Stimulated activated CD8-positive, alpha-beta memory T cell treated with anti-CD3 and anti-CD28 coated beads, Interleukin-2, amount 100 ng/mL, for 48 hours (primary cell): Measurements from ENCODE around the gene CTNND2.

Experiments
- DNase-seq, 2 donors: peaks; one replicate each; pipeline ENCODE4 v3.0.0-alpha.2; 2020; ENCODE audit warnings: low read depth in 2 of 2

The CTNND2 gene

DNA sequence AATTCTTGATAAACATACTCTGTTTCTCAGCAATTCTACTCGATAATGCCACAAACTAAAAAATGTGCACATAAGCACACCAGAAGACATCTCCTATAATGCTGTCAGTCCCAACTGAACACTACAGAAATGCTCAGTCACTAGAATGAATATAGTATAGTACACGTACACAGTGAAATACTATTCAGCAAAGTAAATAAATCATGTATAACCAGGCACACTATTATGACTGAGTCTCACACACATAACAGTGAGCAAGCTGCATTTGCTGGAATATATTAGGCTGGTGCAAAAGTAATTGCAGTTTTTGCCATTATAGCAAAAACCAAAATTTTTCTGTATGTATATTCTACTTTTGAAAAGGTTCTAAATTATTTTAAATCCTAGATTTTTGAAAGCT is 310.2 kb downstream of the CTNND2 start:
- DNase-seq = no peak

GRCh38 chr5:11590475-11590874 is 313.8 kb downstream of the CTNND2 start:
- DNase-seq = no peak

DNA sequence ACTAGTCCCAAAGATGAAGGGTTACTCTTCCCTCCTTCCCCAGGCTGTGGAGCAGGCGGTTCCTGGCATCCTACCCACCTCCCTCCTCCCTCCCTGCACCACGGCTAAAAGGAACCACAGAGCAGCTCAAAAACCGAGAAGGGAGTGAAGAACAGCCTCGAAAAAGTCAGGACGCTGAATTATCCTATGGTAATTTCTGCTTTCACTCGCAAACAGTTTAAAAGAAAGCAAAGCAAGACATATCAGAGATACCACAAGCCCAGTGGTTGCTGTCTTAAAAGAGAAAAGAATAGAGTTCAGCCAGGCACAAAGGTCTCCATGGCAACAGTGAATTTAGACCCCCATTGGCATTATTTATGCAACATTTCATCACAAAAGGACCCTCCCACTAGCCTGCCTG is 315.4 kb downstream of the CTNND2 start:
- no peak for DNase-seq

DNA sequence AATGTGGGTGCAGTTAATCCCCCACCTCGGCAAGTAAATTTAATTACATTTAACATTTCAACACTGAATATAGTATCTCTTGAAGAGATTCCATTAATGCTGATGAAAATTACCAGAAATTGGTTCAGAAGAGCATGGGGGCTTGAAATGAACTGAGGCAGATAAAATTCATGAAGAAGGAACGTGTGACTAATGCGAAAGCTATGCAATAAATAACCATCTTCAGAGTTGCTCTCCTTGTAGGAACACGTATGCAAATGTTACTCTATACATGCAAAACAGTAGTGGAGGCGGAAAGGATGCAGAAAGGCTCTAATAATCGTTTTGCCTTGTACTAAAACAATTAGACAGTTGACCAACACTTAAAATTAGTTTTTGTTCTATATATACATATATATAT is 320.2 kb downstream of the CTNND2 start:
- DNase-seq = no peak

- DNase-seq = no peak
Measured at GRCh38 chr5:11579351-11579750, 324.9 kb downstream of the CTNND2 start.

DNA sequence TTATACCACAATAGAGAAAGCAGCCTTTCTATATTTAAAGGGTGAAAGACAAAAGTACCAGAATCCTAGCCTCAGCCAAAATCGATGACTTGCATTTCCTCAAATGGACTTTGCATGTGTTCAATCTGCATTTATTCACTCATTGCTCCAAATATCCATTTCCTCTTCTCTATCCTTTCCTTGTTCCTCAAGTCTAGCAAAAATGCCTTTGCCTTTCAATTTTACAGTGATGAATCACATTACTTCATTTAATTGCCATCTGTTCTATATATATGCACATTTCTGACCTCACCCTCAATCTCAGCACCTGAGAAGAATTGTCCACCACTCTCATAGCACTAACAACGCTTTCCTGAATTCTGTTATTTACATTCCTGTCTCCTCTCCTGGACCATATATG is 329.5 kb downstream of the CTNND2 start:
- no peak for DNase-seq

GRCh38 chr5:11573140-11573992 is 330.9 kb downstream of the CTNND2 start:
- no peak for DNase-seq

DNA sequence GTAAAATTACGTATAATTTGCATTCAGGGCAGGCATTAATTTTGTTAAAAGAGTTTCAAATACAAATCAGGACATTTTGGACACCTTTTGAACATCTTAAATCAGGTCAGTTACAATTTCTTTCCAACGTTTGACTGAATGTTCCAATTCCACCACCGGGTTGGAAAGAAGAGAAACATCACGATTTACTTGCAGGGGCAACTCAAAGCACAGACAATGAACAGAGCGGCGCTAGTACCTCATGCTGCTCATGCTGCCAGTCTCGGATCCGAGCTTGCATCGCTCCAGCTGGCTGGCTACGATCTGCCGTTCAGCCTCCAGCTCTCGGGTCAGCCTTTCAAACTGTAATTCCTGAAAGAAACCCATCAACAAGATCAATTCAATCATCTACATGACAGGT is 339.5 kb downstream of the CTNND2 start:
- no peak for DNase-seq

- DNase-seq = no peak
Measured at GRCh38 chr5:11563822-11564221, 340.4 kb downstream of the CTNND2 start.

- no peak for DNase-seq
Measured at GRCh38 chr5:11560915-11561697, 343.1 kb downstream of the CTNND2 start.

- DNase-seq = no peak
Measured at GRCh38 chr5:11557063-11557462, 347.2 kb downstream of the CTNND2 start.

DNA sequence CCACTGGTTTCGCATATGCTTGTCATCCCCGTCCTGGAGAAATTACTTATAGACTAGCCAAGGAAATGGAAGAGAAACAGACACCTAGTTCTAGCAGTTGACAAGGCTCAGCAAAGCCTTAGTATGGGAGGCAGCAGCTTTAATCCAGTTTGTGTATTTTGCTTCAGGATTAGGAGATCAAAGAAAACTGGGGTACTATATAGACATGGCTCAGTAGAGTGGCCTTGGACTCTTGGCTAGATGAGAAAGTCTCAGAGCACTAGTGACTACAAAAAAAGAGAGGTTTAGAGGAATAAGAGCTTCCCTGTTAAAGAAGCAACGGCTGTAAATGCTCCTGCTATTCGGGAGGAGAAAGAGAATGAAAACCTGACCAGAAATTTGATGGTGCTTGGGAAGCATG is 349.1 kb downstream of the CTNND2 start:
- DNase-seq = no peak

- no peak for DNase-seq
Measured at GRCh38 chr5:11547730-11548129, 356.5 kb downstream of the CTNND2 start.

- DNase-seq = no peak
Measured at GRCh38 chr5:11547140-11547539, 357.1 kb downstream of the CTNND2 start.

- DNase-seq = no peak
Measured at GRCh38 chr5:11540112-11540511, 364.1 kb downstream of the CTNND2 start.

- DNase-seq = no peak
Measured at GRCh38 chr5:11531811-11532555, 372.3 kb downstream of the CTNND2 start.

GRCh38 chr5:11528720-11529119 is 375.5 kb downstream of the CTNND2 start:
- DNase-seq = no peak

GRCh38 chr5:11527652-11528349 is 376.4 kb downstream of the CTNND2 start:
- no peak for DNase-seq

- DNase-seq = no peak
Measured at GRCh38 chr5:11525020-11525419, 379.2 kb downstream of the CTNND2 start.

- DNase-seq = no peak
Measured at GRCh38 chr5:11524188-11524587, 380.1 kb downstream of the CTNND2 start.

DNA sequence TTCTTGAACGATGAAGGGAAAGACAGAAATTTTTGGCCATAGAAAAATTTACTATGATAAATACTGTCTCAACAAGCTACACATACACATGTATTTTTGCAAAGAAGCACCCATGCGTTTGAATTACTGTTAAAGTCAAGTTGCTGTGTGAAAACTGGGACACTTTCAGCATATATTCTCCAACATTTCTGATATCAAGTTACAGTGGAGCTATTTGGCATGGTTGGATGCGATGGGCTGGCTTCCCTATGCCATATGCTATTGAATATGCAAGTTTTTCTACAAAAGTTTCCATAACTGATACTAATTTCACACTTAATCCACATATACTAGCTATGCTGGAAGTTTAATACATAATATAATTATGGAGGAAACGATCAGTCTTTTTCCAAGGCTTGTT is 381.4 kb downstream of the CTNND2 start:
- DNase-seq = no peak
